Measurements from ENCODE around the gene LIN7B. TPM values are rescaled to one million over a fixed set of nuclear protein-coding genes. Genes with fewer than 3 reads are reported as not detected.

Gene LIN7B
- total and polyA plus RNA-seq, 2 of the 13 experiments (the other 11 are each of a cell fraction or from before 2014, with no cell fraction given), result 5.3 to 7.6 TPM

DNA sequence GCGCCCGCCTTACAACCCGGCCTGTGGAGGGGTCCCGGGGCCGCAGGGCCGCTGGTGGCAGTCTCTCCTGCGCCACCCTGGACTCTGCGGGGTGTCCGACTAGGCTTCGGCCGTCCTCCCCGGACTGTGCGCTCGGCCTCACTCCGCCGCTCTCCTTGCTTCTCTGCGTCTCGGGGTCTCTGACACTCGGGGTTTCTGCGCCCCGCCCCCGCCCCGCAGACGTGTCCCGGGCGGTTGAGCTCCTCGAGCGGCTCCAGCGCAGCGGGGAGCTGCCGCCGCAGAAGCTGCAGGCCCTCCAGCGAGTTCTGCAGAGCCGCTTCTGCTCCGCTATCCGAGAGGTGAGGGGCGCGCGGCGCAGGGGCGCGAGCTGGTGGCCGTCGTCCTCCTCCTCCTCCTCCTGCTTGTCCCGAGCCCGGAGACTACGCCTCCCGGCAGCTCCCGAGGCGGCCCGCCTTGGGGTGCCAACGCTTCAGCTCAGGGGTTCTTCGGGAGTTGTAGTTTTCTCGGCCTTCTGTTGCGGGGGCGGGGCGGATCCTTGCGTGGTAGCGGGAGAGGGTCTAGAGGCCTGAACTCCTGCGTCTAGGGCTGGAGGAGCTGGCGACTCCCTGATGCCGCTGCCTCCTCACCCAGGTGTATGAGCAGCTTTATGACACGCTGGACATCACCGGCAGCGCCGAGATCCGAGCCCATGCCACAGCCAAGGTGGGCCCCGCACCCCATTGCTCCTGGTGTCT, 627 bp downstream of the LIN7B start:
- Histone ChIP-seq H2AFZ (ENCODE audit: low read length) (no peak overlapping the region), H3K36me3 (replicated peaks in 1 of 2; ENCODE audit: control insufficient read depth in 1 of 2, insufficient read depth in 2 of 2, low read length in 2 of 2) (no peaks in the 10 kb centered on the region), H3K9ac (ENCODE audit: insufficient read depth, low read depth, low read length) (peak overlapping the region; percentile 74), H3K9me3 (ENCODE audit: low read length) (no peaks in the 10 kb centered on the region), H4K20me1 (ENCODE audit: insufficient read depth, low read length) (no peaks in the 10 kb centered on the region), H3K4me3 (replicated peaks in 1 of 3; ENCODE audit: insufficient read depth in 1 of 3, low read depth in 2 of 3, low read length in 3 of 3) (peak overlapping the region; percentile 71 to 85 (median 78)), H3K27me3 (ENCODE audit: control insufficient read depth in 1 of 2, insufficient read depth in 2 of 2, low read length in 2 of 2) (no peaks in the 10 kb centered on the region), H3K4me2 (ENCODE audit: low read depth, low read length) (peak overlapping the region; percentile 91), H3K79me2 (ENCODE audit: insufficient read depth, low read length) (peaks cover 4% of the 10 kb centered on the region), H3K27ac (ENCODE audit: extremely low read length, insufficient read depth, low read length) (peak overlapping the region; percentile 72), H3K4me1 (ENCODE audit: insufficient read depth, low read length) (peaks cover 51% of the 10 kb centered on the region)
- in situ Hi-C loops (cut with HindIII; ENCODE audit: extremely low pct_ligation_motif_present, low pct_unique_long_range_greater_than_20kb) (loop anchor here (5.0 kb wide), 1 partner anchor 38 kb away; no protein-coding TSS in a partner anchor), intact Hi-C loops (cut with micrococcal nuclease; ENCODE audit: unreplicated experiment) (no loop called here)
- POLR2A ChIA-PET, result interaction anchor here (0.7 to 2.2 kb wide), 10 partner anchors 9 to 338 kb away, joined by 3 to 14 read pairs (median 5); partner anchors contain the start of genes ALDH16A1, HRC and RUVBL2
- CTCF ChIA-PET (ENCODE audit: low intra/inter-chr PET ratio, low total read pairs), result no interaction called here
- peak; percentile 28 for ATAC-seq
- DNase-seq (ENCODE audit: low spot score), result peak; percentile 46
- FAIRE-seq, result no peak
- no TSS peak for BruUV-seq (replicated peaks)
- 3% methylated on average over 13 of the region's 68 CpGs for WGBS (ENCODE audit: low lambda C conversion rate)
- TF ChIP-seq, protein P1, sequence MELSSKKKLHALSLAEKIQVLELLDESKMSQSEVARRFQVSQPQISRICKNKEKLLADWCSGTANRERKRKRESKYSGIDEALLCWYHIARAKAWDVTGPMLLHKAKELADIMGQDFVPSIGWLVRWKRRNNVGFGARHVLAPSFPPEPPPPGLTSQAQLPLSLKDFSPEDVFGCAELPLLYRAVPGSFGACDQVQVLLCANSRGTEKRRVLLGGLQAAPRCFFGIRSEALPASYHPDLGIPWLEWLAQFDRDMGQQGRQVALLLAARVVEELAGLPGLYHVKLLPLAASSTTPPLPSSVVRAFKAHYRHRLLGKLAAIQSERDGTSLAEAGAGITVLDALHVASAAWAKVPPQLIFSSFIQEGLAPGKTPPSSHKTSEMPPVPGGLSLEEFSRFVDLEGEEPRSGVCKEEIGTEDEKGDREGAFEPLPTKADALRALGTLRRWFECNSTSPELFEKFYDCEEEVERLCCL (CRISPR knock-in tag; IDR thresholded peaks at IDR 0.05; ENCODE audit: borderline replicate concordance), result no peak
- TF ChIP-seq ZNF781 (CRISPR knock-in tag; IDR thresholded peaks at IDR 0.05; ENCODE audit: borderline replicate concordance, not compliant biosample characterization) (peak; percentile 53), ZNF160 (CRISPR knock-in tag; IDR thresholded peaks at IDR 0.05) (no peak), ZNF460 (CRISPR knock-in tag; IDR thresholded peaks at IDR 0.05; ENCODE audit: borderline replicate concordance) (no peak), ZNF660 (CRISPR knock-in tag; IDR thresholded peaks at IDR 0.05; ENCODE audit: borderline replicate concordance, low read depth) (no peak), ZNF121 (CRISPR knock-in tag; IDR thresholded peaks at IDR 0.05) (no peak), ZHX1 (CRISPR knock-in tag; IDR thresholded peaks at IDR 0.05; ENCODE audit: low read depth) (no peak), ZMYM4 (CRISPR knock-in tag; IDR thresholded peaks at IDR 0.05) (no peak), ZNF569 (CRISPR knock-in tag; IDR thresholded peaks at IDR 0.05; ENCODE audit: borderline replicate concordance) (no peak), FOXA1 (IDR thresholded peaks at IDR 0.05) (no peak), FOXA1 (CRISPR knock-in tag; IDR thresholded peaks at IDR 0.05) (no peak), ZNF333 (CRISPR knock-in tag; IDR thresholded peaks at IDR 0.05; ENCODE audit: borderline replicate concordance) (0 out of 2 replicates have a peak, but pooled peaks have one; percentile 38), HHEX (CRISPR knock-in tag; IDR thresholded peaks at IDR 0.05) (no peak), ZNF83 (CRISPR knock-in tag; IDR thresholded peaks at IDR 0.05; ENCODE audit: borderline replicate concordance) (no peak), ZNF570 (CRISPR knock-in tag; IDR thresholded peaks at IDR 0.05; ENCODE audit: borderline replicate concordance) (no peak), RELA (CRISPR knock-in tag; IDR thresholded peaks at IDR 0.05) (no peak), NR2F1 (CRISPR knock-in tag; IDR thresholded peaks at IDR 0.05) (no peak), TBX3 (IDR thresholded peaks at IDR 0.05; ENCODE audit: borderline replicate concordance) (no peak), ZNF331 (CRISPR knock-in tag; IDR thresholded peaks at IDR 0.05) (no peak), PHF5A (CRISPR knock-in tag; IDR thresholded peaks at IDR 0.05; ENCODE audit: low read depth, unreplicated experiment) (no peak), ZNF446 (CRISPR knock-in tag; IDR thresholded peaks at IDR 0.05) (no peak), AGO2 (optimal IDR thresholded peaks at IDR 0.05; ENCODE audit: low read depth, low read length) (peak; percentile 36)

All from HepG2 (cell line).